Suppressor macrophage treated with lipopolysaccharide for 4 hours (primary cell): ENCODE data around the gene CD207.

ENCODE experiments used
- DNase-seq: peaks from one replicate; pipeline ENCODE4 v3.0.0-alpha.2; 2020

CD207 gene

GRCh38 chr2:70790136-70790828, 45.3 kb downstream of the CD207 start, which contains the start of gene FIGLA:
FIGLA (minus strand) TSS chr2:70790643; CDS start chr2:70790638, 5 bp downstream.
- DNase-seq = no peak

DNA sequence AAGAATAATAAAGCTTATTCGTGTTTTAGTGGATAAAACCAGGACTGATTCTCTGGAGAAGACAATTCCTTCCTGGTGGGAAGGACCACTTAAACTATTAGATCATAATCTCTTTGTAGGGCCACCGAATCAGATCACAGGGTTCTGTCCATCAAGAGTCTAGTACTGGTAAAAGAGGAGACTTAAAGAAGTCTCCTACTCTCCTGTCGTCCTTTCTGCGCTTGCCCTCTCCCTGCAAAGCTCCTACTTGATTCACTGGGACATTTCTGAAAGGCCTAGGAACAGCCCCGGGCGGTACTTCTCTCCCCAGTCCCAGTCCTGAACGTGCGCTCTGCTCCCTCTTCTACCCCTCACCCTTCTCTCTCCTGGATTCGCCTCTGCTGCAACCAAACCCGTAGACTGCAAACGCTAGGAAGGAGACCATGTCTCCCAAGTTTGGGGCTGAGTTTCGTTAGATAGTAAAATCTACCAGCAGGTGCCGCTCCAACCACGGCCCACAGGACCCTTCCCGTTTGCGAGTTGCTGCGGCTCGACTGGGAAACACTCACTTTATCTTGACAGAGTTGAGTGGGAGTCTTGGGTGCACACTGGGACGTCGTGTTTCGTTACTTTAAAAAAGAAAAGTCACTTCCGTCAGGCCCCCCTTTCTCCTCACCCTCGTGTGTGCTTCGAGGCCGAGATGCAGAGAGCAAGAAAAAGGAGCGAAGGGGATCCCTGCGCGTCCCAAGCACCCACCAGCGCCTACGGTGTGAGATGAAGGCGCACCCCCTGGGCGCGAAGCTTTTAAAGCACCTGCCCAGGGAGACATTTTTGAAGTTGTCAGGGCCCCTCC, 46.1 kb downstream of the CD207 start:
- DNase-seq = peak; percentile 86

DNA sequence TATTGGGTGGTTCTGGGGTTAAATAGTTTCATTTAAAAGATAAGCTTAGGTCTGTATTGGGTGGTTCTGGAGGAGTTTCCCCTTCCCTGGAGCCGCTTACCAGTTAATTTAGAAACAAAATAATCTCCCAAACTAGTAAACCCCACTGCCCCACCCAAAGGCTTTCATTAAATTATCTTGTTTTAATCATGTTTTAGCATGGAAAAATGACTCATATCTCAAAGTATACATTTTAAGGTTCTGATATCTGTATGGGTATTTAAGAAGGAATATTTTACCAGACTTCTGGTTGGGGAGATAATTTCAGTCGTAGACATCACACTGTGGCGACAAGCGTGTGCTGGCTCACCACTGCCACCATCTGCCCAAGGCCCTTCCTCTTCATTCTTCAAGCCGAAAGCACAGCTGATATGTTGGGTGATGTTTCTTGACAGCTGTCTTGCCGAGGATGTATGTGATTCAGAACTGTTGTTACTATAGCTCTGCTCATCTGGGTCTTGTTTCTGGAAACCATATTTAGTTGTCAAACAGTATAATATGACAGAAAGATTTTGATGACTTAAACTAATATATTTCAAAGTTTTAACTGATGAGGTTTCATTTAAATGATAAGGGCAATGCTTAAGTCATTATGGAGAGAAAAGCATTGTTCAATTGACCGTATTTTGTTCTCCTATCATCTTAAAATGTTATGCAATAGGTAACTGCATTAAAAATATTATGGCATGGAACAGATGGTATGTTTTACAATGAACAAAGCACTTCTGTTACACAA, 50.3 kb downstream of the CD207 start:
- DNase-seq = peak; percentile 66

GRCh38 chr2:70784320-70784719, 51.3 kb downstream of the CD207 start:
- no peak for DNase-seq
